ENCODE data around the gene RIPK1.

DNA sequence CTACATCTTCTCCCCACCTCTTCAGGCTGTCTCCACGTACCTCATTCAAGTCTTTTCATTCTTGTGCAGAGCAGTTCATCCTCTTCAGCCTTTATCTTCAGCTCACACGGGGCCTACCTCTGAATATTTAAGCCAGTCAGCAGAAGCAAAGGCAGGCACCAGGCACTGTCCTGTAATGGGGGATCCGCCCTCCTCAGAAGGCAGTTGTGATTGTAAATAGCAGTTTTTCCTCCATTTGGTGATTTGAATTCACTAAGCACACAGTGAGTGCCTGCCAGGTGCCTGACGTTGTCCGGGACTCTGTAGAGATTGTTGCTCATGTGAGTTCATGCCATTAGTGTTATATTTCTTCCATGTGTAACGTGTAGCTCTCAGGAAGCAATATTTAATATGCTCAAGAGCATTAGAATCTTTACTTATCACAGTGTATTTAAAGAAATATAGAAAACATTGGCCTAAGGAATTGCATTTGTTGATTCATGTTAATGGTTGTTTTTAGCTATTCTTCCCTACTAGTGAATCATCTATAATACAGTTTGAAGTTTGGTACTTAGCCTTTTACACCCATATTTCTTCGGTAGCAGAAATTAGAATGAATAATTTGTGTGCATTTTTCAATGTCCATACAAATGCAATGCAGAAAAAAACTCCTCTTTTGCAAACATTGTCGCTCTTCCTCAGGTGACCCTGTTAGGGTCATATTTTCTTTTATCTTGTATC lies 68.2 kb downstream of the RIPK1 start:
- TF ChIP-seq, protein P1, sequence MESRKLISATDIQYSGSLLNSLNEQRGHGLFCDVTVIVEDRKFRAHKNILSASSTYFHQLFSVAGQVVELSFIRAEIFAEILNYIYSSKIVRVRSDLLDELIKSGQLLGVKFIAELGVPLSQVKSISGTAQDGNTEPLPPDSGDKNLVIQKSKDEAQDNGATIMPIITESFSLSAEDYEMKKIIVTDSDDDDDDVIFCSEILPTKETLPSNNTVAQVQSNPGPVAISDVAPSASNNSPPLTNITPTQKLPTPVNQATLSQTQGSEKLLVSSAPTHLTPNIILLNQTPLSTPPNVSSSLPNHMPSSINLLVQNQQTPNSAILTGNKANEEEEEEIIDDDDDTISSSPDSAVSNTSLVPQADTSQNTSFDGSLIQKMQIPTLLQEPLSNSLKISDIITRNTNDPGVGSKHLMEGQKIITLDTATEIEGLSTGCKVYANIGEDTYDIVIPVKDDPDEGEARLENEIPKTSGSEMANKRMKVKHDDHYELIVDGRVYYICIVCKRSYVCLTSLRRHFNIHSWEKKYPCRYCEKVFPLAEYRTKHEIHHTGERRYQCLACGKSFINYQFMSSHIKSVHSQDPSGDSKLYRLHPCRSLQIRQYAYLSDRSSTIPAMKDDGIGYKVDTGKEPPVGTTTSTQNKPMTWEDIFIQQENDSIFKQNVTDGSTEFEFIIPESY (IDR thresholded peaks at IDR 0.05; ENCODE audit: borderline replicate concordance, low read depth): no peak
- TF ChIP-seq, protein P2, sequence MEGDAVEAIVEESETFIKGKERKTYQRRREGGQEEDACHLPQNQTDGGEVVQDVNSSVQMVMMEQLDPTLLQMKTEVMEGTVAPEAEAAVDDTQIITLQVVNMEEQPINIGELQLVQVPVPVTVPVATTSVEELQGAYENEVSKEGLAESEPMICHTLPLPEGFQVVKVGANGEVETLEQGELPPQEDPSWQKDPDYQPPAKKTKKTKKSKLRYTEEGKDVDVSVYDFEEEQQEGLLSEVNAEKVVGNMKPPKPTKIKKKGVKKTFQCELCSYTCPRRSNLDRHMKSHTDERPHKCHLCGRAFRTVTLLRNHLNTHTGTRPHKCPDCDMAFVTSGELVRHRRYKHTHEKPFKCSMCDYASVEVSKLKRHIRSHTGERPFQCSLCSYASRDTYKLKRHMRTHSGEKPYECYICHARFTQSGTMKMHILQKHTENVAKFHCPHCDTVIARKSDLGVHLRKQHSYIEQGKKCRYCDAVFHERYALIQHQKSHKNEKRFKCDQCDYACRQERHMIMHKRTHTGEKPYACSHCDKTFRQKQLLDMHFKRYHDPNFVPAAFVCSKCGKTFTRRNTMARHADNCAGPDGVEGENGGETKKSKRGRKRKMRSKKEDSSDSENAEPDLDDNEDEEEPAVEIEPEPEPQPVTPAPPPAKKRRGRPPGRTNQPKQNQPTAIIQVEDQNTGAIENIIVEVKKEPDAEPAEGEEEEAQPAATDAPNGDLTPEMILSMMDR (IDR thresholded peaks at IDR 0.05): no peak
- TF ChIP-seq GABPA (IDR thresholded peaks at IDR 0.05; ENCODE audit: low read depth) (no peak), EP300 (IDR thresholded peaks at IDR 0.05; ENCODE audit: borderline replicate concordance in 1 of 2, low read depth in 1 of 2, low read length in 1 of 2) (no peak), EZH2phosphoT487 (IDR thresholded peaks at IDR 0.05; ENCODE audit: borderline replicate concordance, low read depth) (no peak), YY1 (IDR thresholded peaks at IDR 0.05; ENCODE audit: low read depth) (no peak)

Data from SK-N-SH (cell line).